Neural crest cell (in vitro differentiated cells): ENCODE data around the gene LAMA1. TPM values are rescaled to one million over a fixed set of nuclear protein-coding genes. Genes with fewer than 3 reads are reported as not detected.

ENCODE experiments used
- DNase-seq: peaks from one replicate; pipeline ENCODE4 v3.0.0; 2021; ENCODE audit warnings: low read depth, mixed read lengths, low spot score
- H3K27ac Mint-ChIP-seq: one replicate; pipeline ENCODE4 v1.8.0; 2021; ENCODE audit warnings: mild to moderate bottlenecking, mixed read lengths; ENCODE audit not compliant: unreplicated experiment
- H3K27me3 Mint-ChIP-seq: 2 replicates; pipeline ENCODE4 v1.8.0; 2021; ENCODE audit warnings: low read depth, mild to moderate bottlenecking, mixed read lengths
- H3K36me3 Mint-ChIP-seq: 2 replicates; pipeline ENCODE4 v1.8.0; 2021; ENCODE audit warnings: low read depth, mild to moderate bottlenecking, mixed read lengths
- H3K4me1 Mint-ChIP-seq: 2 replicates; pipeline ENCODE4 v1.8.0; 2021; ENCODE audit warnings: mixed read lengths
- H3K4me3 Mint-ChIP-seq: one replicate; pipeline ENCODE4 v1.8.0; 2021; ENCODE audit warnings: mild to moderate bottlenecking, mixed read lengths
- H3K9me3 Mint-ChIP-seq: 2 replicates; pipeline ENCODE4 v1.8.0; 2021; ENCODE audit warnings: mixed read lengths
- CTCF ChIP-seq: fragments of 200-600 bp; sonication (generic); conservative IDR thresholded peaks from 2 replicates; pipeline ENCODE4 v1.5.0; 2021; ENCODE audit warnings: antibody characterized with exemption, mild to moderate bottlenecking
- total RNA-seq: library from RNA; stranded (reverse); gene quantifications from 2 replicates; pipeline ENCODE4 v1.2.1, GENCODE V29; 2021

LAMA1 gene
- total RNA-seq, 1 donor from 2014 or later: 102 TPM

DNA sequence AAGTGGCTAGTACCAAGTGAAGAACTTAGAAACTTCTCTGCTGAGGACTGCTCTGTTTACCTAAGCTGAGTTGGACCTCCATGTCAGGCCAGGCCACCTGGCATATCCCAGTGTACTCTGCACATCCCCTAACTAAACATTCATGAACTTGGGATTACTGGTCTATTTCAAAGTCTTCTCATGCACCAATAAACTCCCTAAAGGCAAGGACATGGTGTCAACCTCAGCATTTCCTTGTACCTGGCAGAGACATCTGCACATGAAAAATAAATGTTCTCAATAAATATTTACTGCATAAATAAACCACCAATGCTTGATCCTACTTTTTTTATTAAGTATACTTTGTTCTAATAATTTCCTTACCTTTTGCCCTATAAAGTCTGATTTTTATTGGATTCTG, 124.8 kb downstream of the LAMA1 start:
- Mint-ChIP-seq H3K4me1 (no peaks in the 10 kb centered on the region), H3K9me3 (no peaks in the 10 kb centered on the region), H3K27ac (no peak overlapping the region), H3K4me3 (no peak overlapping the region), H3K36me3 (peaks cover 14% of the 10 kb centered on the region), H3K27me3 (no peaks in the 10 kb centered on the region)
- no peak for DNase-seq
- TF ChIP-seq CTCF: no peak

- no peak for DNase-seq
- Mint-ChIP-seq H3K27me3 (no peaks in the 10 kb centered on the region), H3K4me3 (no peak overlapping the region), H3K9me3 (no peaks in the 10 kb centered on the region), H3K36me3 (peaks cover 28% of the 10 kb centered on the region), H3K27ac (no peak overlapping the region), H3K4me1 (no peaks in the 10 kb centered on the region)
- no peak for TF ChIP-seq CTCF
Measured at GRCh38 chr18:6983366-6983765, 134.2 kb downstream of the LAMA1 start.

GRCh38 chr18:6982398-6982797, 135.2 kb downstream of the LAMA1 start:
- Mint-ChIP-seq H3K4me1 (no peaks in the 10 kb centered on the region), H3K9me3 (no peaks in the 10 kb centered on the region), H3K27me3 (no peaks in the 10 kb centered on the region), H3K36me3 (peaks cover 34% of the 10 kb centered on the region), H3K4me3 (no peak overlapping the region), H3K27ac (peak overlapping the region; percentile 64)
- no peak for DNase-seq
- TF ChIP-seq CTCF: no peak

DNA sequence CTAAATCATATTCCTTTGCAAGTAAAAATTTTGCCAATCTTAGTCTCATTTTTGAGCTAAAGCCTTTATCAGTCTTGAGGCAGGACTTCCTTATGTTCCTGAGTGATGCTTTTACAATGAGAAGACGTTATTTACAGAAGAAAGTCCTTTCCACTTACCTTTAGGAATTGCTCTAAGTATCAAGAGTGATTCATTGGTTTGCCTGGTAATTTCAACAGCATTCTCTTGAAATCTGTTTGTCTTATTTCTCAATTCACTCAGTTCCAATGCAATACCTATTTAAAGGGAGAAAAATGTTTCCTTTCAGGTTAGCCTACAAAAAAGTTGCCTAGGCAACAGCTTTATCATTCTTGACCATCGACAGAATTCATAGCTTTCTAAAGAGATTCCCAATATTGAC, 137.2 kb downstream of the LAMA1 start:
- Mint-ChIP-seq H3K27me3 (no peaks in the 10 kb centered on the region), H3K27ac (no peak overlapping the region), H3K9me3 (no peaks in the 10 kb centered on the region), H3K4me1 (no peaks in the 10 kb centered on the region), H3K4me3 (no peak overlapping the region), H3K36me3 (peaks cover 40% of the 10 kb centered on the region)
- TF ChIP-seq CTCF: no peak
- no peak for DNase-seq

DNA sequence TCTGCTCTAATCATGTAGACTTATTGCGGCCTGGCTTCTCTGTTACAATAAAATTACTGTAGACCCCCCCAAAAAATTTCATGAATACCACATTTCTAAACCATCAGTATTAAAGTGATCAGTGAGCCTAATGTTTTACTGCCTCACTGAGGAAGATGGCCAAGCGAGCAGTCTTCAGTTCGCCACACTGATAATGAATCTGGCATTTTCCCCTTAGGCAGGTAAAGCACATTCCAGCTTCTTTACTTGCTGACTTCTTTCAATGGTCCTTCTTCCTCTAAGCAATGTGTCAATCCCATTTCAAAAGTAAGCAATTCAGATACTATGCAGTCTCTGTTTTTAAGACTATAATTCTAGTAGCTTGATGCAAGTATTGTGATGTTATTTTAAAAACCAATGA, 137.6 kb downstream of the LAMA1 start:
- DNase-seq: no peak
- Mint-ChIP-seq H3K4me1 (no peaks in the 10 kb centered on the region), H3K27me3 (no peaks in the 10 kb centered on the region), H3K36me3 (peaks cover 39% of the 10 kb centered on the region), H3K4me3 (no peak overlapping the region), H3K9me3 (no peaks in the 10 kb centered on the region), H3K27ac (no peak overlapping the region)
- no peak for TF ChIP-seq CTCF

DNA sequence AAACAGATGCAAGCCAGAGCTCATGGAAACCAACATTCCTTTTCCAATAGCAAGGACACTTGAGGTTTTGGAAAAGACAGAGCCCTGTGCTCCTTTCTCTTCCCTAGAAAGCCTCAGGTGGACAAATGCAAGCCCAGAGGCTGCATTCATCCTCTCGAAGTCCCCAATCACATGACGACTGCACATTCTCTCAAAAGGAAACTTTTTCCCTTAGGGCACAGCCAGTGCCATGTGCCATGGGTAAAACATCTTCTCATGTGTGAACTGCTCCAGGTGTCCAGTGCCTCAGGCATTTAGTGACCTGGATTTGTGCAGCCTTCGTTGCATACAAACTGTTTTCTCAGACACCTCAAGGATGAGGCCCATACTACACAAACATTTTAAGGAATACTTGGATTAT, 140.7 kb downstream of the LAMA1 start:
- no peak for DNase-seq
- no peak overlapping the region for H3K4me3 Mint-ChIP-seq
- H3K27ac Mint-ChIP-seq: no peak overlapping the region
- no peaks in the 10 kb centered on the region for H3K4me1 Mint-ChIP-seq
- H3K27me3 Mint-ChIP-seq: no peaks in the 10 kb centered on the region
- H3K36me3 Mint-ChIP-seq: peaks cover 42% of the 10 kb centered on the region
- TF ChIP-seq CTCF: no peak
- H3K9me3 Mint-ChIP-seq: no peaks in the 10 kb centered on the region
